GM19193 (cell line): ENCODE measurements around the gene NAALADL2.

Experiments used
- POLR2A ChIP-seq: IDR thresholded peaks from 4 replicates; pipeline ENCODE4 v1.6.1; 2011; ENCODE audit not compliant: insufficient read depth, insufficient read length; ENCODE audit errors: extremely low read depth

The NAALADL2 gene

DNA sequence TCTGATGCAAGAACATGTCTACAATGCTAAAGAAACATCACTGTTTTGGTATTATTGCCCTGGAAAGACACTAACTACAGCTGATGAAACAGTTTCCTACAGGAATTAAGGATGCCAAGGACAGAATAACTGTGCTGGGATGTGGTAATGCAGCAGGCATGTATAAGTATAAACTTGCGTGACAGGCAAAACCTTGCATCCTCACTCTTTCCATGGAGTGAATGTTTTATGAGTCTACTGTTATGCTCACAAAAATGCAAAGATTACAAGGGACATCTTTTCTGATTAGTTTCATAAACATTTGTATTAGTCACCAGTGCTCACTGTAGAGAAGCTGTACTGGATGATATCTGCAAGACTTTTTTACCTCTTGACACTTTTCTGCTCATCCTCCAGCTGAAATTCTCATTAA is 143.6 kb downstream of the NAALADL2 start:
- no peak for TF ChIP-seq POLR2A

- TF ChIP-seq POLR2A, result no peak
Observed at GRCh38 chr3:175003590-175003989, 144.5 kb downstream of the NAALADL2 start.

DNA sequence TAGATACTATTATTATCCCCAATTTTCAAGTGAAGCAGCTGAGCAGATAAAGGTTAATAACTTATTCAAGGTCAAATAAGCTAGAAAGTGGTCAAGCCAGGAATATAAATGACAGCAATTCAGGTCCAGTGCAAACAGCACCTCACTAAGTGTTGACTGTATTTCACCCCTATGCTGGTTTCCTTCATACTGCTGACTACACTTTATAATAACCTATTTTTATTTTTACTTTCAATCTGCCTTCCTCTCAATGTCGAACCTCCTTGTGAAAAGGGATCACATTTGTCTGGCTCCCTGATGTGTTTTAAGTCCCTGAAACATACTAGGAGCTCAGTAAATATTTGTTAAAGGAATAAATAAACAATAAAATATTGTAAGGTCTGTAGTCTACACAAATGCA is 146.1 kb downstream of the NAALADL2 start:
- TF ChIP-seq POLR2A, result no peak

- no peak for TF ChIP-seq POLR2A
Observed at GRCh38 chr3:175005881-175006280, 146.7 kb downstream of the NAALADL2 start.

DNA sequence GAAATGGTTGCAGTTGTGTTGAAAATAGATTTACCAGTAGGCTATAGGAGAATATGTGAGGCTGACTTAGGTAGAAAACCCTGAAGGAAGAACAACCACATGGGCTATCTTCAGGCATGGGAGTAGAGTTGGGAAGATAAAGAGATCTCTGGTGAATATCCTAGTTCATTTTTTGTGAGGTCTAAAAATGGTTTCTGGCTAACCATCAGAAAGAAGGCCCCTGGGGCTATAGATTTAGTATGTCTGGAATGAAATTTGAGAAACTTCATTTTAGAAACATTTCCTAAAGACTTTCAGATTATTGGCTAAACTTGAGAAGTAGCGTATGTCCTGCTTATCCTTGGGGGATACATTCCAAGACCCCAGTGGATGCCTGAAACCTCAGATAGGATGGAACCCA is 148.2 kb downstream of the NAALADL2 start:
- no peak for TF ChIP-seq POLR2A

DNA sequence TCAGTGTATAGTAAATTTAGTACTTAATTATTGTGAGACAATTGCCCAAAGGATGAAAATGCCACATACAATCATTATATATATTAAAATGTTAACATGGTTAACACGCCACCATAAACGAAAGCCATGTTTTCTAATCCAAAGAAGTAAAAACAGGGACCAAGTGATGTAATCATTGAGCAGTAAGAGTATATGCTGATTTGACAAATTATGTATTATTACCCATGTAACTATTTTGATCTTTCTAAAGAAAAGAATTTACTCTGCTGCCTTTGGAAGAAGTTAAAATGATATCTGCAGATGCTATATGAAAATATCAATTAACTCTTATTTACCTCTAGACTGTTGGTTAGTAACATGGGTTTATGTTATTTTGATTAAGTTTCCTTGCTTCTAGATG is 150.2 kb downstream of the NAALADL2 start:
- no peak for TF ChIP-seq POLR2A

GRCh38 chr3:175015056-175015635 is 156.0 kb downstream of the NAALADL2 start:
- TF ChIP-seq POLR2A, result no peak

DNA sequence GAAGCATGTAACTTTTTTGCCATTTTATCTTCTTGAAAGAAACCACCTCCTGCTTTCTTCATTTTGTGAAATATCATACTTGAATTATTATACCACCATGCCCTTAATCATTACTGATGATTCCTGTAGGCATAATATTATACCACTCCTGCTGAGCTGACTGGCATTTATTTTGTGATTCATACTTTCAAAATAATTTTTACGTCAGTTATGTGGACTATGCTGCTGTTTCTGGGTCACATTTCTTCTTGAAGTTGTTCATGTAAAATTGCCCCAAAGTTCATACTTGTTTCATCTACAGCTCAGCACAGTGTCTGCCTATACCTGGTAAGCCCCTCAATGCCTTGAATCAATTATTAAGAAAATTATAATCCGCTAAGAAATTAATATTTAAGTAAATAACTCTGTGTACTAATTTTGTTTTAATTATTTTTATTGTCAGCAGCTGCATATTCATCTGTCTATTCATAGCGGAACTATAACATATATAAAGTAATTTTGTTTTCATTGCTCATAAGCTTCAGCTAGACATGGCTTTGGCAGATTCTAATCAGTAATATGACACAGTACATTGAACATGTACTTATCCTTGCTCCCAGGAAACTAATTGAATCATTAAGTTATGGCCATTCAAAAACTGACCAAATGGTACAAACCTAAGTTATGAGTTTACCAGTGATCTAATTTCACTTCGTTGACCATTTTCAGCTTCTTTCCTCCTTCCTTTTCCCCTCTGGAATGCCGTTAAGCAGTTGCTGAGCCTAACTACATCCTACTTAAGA is 160.0 kb downstream of the NAALADL2 start:
- TF ChIP-seq POLR2A, result no peak

DNA sequence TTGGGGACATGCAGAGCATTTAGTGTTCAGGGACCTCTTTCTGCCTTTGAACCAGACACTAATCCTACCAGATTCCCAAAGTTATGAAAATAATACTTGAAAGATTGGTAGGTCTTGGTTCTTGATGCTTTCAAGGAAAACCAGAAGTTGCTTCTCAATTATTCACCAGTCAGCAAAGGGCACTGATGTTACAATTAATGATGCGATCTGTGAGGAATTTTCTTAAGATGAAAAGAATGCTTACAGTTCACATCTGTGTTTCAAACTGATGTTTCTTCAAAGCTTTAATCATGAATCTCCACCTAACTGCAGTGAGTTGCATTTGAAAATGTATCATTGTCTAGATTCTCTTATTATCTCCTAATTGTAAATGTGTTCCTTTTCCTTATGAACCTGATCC is 161.0 kb downstream of the NAALADL2 start:
- TF ChIP-seq POLR2A, result no peak

DNA sequence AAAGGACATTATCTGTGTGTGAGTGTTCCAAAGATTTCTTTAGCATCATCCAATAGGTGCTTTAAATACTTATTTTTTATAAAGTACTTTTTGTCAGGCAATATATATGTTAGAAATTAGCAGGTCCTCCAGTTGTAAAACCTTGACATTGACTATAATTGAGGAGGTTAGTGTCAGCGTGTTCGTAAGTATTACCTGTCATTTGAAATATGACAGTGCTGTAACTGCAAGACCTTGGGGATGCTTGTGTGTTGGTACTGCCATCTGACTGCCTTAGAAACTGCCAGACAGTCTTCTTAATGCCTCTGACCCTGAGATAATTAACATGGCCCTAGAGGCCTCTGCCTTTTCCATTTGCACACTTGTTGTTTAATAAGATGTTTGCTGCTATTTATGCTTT is 170.7 kb downstream of the NAALADL2 start:
- no peak for TF ChIP-seq POLR2A

GRCh38 chr3:175039875-175040274 is 180.7 kb downstream of the NAALADL2 start:
- no peak for TF ChIP-seq POLR2A

DNA sequence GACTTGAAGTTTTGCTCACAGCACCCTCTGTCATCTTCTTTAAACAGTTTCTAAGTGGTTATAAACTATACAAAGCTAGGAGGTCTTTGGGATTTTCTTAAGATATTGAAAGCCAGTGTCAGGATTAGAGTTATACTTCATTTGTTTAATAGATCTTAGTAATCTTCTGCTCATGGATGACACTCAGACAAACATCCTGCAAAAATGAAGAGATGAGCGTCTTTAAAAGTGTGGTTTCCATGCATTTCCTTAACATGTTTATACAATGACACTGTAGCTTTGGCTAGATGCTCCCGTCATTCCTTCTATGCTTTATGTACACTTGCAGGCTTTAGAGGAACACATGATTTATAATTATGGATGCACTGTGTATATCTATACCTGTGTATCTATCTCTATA is 182.2 kb downstream of the NAALADL2 start:
- TF ChIP-seq POLR2A, result no peak

DNA sequence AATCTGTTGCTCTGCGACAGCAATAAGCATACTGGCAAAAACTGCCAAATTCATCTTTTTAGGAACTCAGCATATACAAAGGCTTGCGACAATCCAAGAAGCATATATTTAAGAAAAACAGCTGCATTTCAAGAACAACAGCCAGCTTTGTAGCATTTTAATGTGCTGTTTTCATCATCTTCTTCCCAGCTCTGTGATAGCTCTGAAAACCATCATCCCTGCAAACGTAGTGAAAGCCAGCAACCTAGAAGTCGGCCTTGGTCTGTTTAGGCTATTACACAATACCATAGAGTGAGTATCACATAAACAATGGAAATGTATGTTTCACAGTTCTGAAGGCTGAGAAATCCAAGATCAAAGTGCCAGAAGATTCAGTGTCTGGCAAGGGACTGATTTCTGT is 187.5 kb downstream of the NAALADL2 start:
- TF ChIP-seq POLR2A, result no peak

DNA sequence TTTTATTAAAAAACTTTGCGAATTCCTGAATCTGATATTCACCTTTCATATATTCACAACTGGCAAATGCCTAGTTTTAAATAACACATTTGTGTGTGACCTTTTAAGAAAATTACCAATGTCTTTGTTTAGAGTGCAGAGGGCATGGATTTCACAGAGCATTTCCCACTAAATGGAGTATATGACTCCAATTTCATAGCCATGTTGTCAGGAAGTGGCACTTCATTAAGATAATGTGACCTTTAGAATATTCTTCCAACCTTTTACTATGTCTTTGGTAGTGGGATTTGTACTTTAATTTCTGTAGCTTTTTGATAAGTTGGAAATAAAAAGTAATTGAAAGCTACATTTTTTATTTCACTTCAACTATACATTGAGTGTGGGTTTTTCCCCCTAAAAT is 188.7 kb downstream of the NAALADL2 start:
- TF ChIP-seq POLR2A, result no peak

DNA sequence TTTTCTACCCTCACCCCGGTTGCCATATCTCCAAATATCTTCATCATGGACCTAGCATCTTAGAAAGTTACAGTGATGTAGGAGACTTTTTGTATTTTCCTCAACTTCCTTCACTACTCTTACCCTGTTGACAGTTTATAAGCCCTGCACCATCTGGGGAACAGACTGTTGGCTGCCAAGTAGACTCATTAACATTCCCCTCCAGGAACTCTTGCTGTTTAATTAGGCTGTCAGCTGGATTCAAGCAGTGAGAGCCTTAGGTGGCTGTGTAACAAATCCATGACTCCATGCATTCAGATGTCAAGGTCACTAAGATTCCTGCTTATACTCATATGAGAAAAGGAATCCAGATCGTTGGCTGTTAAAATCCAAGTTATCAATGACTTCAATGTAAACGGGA is 198.3 kb downstream of the NAALADL2 start:
- TF ChIP-seq POLR2A, result no peak

DNA sequence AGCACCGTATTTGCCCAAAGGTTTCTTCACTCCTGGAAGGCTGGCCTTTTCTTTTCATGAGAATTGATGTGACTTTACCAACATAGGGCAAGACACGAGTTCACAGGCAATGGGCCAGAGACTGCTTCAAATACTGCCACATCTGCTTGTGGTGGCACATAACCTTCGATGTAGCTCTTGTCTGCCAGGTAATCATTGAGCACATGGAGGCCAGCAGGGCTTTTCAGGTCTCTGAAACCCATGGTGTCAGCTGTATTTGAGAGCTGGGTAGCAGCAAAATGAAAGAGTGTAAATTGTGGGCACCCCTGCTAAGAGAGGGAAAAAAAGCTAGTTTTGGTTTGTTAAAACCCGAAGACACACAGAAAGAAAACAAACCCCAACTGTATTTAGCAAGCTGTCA is 200.7 kb downstream of the NAALADL2 start:
- no peak for TF ChIP-seq POLR2A

- TF ChIP-seq POLR2A, result no peak
Observed at GRCh38 chr3:175065497-175065896, 206.4 kb downstream of the NAALADL2 start.

GRCh38 chr3:175066617-175067415 is 207.7 kb downstream of the NAALADL2 start:
- TF ChIP-seq POLR2A, result no peak
